ENCODE results near the gene KLK3.

The KLK3 gene

DNA sequence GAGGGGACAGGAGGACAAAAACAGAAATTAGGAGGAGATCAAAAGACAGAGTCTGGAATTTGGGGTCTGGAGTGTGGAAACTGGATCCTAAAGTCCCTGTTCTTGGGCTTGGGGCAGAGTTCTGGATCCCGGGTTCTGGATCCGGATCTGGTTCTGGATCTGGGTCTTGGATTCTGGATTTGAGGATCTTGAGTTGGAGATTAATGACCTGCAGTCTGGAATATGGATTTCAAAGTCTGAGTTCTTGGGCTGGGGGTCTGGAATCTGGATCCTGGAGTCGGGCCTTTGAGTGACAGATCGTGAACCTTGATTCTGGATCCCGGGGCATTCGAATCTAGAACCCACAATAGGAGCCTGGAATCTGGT is 20.9 kb upstream of the KLK3 start:
- TF ChIP-seq, protein P1, sequence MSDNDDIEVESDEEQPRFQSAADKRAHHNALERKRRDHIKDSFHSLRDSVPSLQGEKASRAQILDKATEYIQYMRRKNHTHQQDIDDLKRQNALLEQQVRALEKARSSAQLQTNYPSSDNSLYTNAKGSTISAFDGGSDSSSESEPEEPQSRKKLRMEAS (IDR thresholded peaks at IDR 0.05) = no peak
- TF ChIP-seq EGR1 (IDR thresholded peaks at IDR 0.05) = no peak
- TF ChIP-seq YY1 (IDR thresholded peaks at IDR 0.05; ENCODE audit: low read depth) = no peak
- TF ChIP-seq TAF1 (IDR thresholded peaks at IDR 0.05; ENCODE audit: low read depth) = no peak
- no peak for TF ChIP-seq EP300 (IDR thresholded peaks at IDR 0.05; ENCODE audit: borderline replicate concordance)
- TF ChIP-seq ZBTB7A (IDR thresholded peaks at IDR 0.05; ENCODE audit: low read depth) = no peak
- TF ChIP-seq, protein P2, sequence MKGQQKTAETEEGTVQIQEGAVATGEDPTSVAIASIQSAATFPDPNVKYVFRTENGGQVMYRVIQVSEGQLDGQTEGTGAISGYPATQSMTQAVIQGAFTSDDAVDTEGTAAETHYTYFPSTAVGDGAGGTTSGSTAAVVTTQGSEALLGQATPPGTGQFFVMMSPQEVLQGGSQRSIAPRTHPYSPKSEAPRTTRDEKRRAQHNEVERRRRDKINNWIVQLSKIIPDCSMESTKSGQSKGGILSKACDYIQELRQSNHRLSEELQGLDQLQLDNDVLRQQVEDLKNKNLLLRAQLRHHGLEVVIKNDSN (IDR thresholded peaks at IDR 0.05) = no peak
- TF ChIP-seq CEBPB (IDR thresholded peaks at IDR 0.05) = no peak
- TF ChIP-seq TEAD4 (IDR thresholded peaks at IDR 0.05) = no peak
- no peak for TF ChIP-seq NFIC (IDR thresholded peaks at IDR 0.05)
- TF ChIP-seq TCF12 (IDR thresholded peaks at IDR 0.05; ENCODE audit: low read depth) = no peak
- TF ChIP-seq CREB1 (IDR thresholded peaks at IDR 0.05; ENCODE audit: low read depth) = no peak
- TF ChIP-seq, protein P3, sequence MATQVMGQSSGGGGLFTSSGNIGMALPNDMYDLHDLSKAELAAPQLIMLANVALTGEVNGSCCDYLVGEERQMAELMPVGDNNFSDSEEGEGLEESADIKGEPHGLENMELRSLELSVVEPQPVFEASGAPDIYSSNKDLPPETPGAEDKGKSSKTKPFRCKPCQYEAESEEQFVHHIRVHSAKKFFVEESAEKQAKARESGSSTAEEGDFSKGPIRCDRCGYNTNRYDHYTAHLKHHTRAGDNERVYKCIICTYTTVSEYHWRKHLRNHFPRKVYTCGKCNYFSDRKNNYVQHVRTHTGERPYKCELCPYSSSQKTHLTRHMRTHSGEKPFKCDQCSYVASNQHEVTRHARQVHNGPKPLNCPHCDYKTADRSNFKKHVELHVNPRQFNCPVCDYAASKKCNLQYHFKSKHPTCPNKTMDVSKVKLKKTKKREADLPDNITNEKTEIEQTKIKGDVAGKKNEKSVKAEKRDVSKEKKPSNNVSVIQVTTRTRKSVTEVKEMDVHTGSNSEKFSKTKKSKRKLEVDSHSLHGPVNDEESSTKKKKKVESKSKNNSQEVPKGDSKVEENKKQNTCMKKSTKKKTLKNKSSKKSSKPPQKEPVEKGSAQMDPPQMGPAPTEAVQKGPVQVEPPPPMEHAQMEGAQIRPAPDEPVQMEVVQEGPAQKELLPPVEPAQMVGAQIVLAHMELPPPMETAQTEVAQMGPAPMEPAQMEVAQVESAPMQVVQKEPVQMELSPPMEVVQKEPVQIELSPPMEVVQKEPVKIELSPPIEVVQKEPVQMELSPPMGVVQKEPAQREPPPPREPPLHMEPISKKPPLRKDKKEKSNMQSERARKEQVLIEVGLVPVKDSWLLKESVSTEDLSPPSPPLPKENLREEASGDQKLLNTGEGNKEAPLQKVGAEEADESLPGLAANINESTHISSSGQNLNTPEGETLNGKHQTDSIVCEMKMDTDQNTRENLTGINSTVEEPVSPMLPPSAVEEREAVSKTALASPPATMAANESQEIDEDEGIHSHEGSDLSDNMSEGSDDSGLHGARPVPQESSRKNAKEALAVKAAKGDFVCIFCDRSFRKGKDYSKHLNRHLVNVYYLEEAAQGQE (IDR thresholded peaks at IDR 0.05; ENCODE audit: low read depth) = no peak
- no peak for TF ChIP-seq FOXM1 (IDR thresholded peaks at IDR 0.05; ENCODE audit: borderline replicate concordance, low read depth)

DNA sequence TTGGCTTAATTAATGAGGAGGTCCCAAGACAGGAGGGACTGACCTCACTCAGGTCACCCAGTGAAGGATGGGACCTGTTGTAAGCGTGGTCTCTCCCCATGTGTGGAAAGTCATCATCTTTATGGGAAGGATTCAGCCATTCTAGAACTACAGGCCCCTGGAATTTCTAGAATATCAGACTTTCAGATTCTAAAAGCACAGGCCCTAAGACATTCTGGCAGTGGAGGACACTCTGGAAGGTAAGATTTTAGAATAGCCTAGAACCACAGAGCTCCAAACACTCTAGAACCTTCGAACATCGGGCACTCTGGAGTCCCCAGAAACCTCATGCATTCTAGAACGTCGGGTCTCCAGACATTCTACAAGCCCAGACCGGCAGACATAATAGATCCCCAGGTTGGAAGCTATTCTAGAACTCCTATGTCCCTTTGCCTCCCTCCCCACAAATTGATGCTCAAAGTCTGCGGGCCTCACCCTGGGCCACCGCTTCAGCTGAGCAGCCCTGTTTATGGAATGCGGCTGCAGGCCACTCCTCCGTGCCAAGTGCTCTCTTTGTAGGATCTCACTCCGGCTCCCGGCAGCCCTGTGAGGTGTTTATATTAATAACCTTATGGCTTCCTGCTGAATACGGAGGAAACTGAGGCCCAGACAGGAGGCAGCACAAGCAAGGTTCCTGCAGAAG is 19.5 kb upstream of the KLK3 start:
- TF ChIP-seq YY1 (IDR thresholded peaks at IDR 0.05; ENCODE audit: low read depth) (no peak), CREB1 (IDR thresholded peaks at IDR 0.05; ENCODE audit: low read depth) (no peak), TAF1 (IDR thresholded peaks at IDR 0.05; ENCODE audit: low read depth) (no peak), RAD21 (IDR thresholded peaks at IDR 0.05; ENCODE audit: low read depth) (no peak), TCF12 (IDR thresholded peaks at IDR 0.05; ENCODE audit: low read depth) (no peak), ZBTB7A (IDR thresholded peaks at IDR 0.05; ENCODE audit: low read depth) (no peak), EGR1 (IDR thresholded peaks at IDR 0.05) (no peak)
- TF ChIP-seq, protein P2 (IDR thresholded peaks at IDR 0.05) = no peak

DNA sequence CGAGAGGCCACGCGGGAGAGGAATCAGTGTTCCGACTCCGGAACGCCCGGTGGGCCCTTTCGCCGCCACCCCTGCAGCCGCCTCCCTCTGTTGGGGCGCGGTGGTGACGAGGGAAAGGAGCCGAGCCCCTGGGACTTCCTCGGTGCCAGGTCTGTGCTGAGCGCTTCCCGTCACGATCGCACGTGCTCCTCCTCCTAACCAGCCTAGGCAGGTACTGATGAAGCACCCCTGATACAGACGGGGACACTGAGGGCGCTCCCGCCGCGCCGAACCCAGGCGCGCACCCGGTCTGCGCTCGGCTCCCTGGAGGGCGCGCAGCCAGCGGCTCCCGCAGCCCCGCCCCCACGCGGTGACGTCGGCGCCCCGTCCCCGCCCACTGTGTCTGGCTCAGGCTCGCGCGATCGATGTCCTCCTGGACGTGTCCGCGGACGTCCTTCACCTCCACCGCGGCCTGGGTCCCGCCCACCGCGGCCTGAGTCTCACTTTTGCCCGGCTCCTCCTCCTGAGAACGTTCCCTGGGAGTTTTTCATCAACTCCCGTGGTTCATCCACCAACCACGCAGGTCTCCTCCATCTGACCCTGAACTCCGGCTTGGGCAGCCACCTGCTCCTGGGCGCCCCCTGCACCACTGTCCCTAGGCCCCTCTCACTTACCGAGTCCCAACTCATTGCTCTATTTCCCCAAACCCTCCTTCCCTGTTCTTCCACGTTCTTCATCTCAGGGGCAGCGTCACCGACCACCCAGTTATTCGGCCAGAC is 18.8 kb upstream of the KLK3 start:
- no peak for TF ChIP-seq CEBPB (IDR thresholded peaks at IDR 0.05)
- no peak for TF ChIP-seq TCF12 (IDR thresholded peaks at IDR 0.05; ENCODE audit: low read depth)
- TF ChIP-seq, protein P1 (IDR thresholded peaks at IDR 0.05) = peak; percentile 72
- TF ChIP-seq ZBTB7A (IDR thresholded peaks at IDR 0.05; ENCODE audit: low read depth) = no peak
- TF ChIP-seq TEAD4 (IDR thresholded peaks at IDR 0.05) = no peak

DNA sequence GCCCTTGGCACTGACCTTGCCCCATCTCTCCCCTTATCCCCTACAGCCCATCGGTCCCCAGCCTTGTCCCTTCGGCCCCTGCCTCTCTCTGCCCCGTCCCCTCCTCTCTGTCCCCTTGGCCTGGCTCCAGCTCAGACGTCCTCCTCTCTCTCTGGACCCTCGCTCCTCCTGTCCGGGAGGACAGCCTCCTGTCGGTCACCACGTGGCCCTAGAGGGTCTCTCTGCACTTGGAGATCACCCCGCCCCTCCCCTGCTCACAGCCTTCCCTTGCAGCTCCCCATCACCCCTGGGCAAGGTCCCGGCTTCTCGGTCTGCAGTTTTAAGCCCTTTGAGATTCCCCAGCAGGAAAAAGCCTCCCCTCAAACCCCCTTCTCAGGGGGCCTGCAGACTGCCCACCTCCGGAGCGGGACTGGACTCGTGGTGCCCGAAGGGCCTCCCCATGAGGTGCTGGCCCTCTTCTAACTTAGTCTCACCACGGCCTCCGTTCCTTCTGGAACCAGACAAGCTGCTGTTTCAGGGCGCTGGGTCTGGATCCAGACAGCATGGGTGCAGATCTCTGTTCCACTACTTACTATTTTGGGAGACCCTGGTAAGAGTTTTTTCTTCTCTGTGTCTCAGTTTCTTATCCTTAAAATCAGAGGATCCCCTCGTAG is 18.0 kb upstream of the KLK3 start:
- TF ChIP-seq ZBTB7A (IDR thresholded peaks at IDR 0.05; ENCODE audit: low read depth) = no peak
- TF ChIP-seq, protein P3 (IDR thresholded peaks at IDR 0.05; ENCODE audit: low read depth) = no peak
- TF ChIP-seq RAD21 (IDR thresholded peaks at IDR 0.05; ENCODE audit: low read depth) = no peak
- no peak for TF ChIP-seq CEBPB (IDR thresholded peaks at IDR 0.05)
- TF ChIP-seq YY1 (IDR thresholded peaks at IDR 0.05; ENCODE audit: low read depth) = no peak
- TF ChIP-seq TAF1 (IDR thresholded peaks at IDR 0.05; ENCODE audit: low read depth) = no peak
- no peak for TF ChIP-seq NFIC (IDR thresholded peaks at IDR 0.05)
- no peak for TF ChIP-seq FOXM1 (IDR thresholded peaks at IDR 0.05; ENCODE audit: borderline replicate concordance, low read depth)
- no peak for TF ChIP-seq EGR1 (IDR thresholded peaks at IDR 0.05)
- no peak for TF ChIP-seq TCF12 (IDR thresholded peaks at IDR 0.05; ENCODE audit: low read depth)
- TF ChIP-seq, protein P1 (IDR thresholded peaks at IDR 0.05) = no peak
- no peak for TF ChIP-seq EP300 (IDR thresholded peaks at IDR 0.05; ENCODE audit: borderline replicate concordance)
- TF ChIP-seq TEAD4 (IDR thresholded peaks at IDR 0.05) = no peak
- no peak for TF ChIP-seq CREB1 (IDR thresholded peaks at IDR 0.05; ENCODE audit: low read depth)
- TF ChIP-seq, protein P2 (IDR thresholded peaks at IDR 0.05) = no peak

Data from Ishikawa (cell line).